GM21528 (cell line): Measurements from ENCODE around the gene TMEM184C.

Experiments used
- ATAC-seq: cut with Tn5 transposase; IDR thresholded peaks from one replicate; pipeline ENCODE4 v1.9.1; 2021; ENCODE audit warnings: mild to moderate bottlenecking, moderate library complexity; ENCODE audit not compliant: unreplicated experiment, low FRiP score

TMEM184C gene

DNA sequence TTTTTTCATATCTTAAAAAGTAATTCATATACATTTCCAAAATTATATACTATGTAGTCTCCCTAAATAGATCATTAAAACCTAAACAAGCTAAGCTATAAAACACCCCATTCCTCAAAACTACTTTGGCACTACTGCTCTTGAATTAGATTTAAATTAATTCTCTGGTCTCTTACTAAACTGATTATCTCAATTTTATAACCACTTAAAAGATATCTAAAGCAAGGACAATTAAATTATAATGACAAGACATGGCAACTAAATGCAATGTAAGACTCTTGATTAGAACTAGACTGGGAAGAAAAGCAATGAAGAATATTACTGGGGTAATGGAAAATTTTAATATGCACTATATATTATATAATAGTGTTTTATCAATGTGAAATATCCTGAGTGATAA is 27.9 kb downstream of the TMEM184C start:
- no peak for ATAC-seq

DNA sequence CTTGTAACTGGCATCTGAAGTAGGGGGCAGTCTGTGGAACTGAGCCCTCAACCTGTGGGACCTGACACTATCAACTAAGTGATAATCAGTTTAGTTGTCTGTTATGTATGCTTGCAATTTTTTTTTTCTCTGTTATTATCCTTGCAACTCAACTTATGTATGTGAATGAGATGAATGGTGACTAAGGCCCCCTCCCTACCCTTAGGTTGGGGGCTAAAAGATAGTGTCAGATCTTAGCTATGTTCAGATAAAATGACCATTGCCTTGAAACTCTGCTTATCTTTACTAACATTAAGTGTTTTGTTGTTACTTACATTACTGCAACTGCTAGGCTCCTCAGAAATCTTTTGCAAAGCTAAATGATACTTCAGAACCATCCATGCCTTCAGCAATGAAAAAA is 31.5 kb downstream of the TMEM184C start:
- ATAC-seq = no peak

DNA sequence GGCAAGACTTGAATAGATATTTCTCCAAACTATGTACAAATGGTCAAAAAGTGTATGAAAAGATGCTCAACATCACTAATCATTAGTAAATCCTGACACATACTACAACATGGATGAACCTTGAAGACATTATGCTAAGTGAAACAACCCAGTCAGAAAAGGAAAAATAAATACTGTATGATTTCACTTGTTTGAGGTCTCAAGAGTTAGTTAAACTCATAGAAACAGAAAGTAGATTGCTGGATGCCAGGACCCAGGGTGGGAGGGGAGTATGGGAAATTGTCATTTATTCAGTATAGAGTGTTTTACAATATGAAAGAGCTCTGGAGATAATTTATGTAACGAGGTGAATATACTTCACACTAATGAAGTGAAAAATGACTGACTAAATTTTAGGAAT is 34.4 kb downstream of the TMEM184C start:
- ATAC-seq = no peak

DNA sequence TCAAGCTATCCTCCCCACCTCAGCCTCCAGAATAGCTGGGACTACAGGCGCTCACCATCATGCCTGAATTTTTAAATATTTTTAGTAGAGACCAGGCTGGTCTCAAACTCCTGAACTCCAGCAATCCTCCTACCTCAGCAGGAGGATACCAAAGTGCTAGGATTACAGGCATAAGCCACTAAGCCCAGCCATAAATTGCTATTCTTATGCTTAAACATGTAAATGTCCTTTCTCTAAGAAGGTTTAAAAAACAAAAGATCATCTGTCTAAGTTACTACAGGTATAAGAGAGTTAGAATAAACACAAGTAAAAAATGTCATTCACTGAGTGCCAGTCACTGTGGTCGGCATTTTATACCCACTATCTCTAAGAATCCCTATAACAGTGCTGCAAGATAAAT is 38.4 kb downstream of the TMEM184C start:
- ATAC-seq = no peak

DNA sequence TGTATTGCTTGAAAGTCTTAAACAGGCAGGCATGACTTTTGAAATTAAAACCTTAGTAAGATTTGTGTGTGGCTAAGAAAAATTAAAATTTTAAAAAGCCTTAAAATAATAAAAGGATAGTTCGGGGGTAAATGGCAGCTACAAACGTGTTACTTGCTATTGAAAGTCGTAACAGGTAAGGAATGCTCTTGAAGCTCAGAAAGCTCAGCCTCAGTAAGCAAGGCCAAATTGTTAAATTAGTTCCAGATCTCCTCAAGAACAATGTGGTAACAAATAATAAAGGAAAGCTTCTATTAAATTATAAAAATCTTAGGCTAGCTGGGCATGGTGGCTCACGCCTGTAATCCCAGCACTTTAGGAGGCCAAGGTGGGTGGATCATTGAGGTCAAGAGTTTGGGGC is 41.3 kb downstream of the TMEM184C start:
- no peak for ATAC-seq

DNA sequence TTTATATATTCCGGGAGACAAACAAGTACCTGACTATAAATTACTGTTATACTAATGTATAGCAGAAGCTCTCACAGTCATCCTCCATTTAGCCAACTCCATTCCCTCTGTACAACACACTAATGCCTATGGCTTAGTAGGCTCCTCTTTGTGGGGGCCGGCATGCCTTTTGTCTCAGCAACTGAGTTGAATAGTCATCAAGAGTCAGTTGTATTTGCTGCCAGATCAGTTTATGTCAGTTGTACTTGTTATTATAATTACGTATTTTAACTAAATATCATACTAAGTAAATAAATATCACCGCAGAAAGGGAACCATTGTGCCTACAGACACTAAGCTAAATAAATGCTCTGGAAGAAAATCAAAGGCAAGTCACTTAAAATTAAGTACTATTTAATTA is 56.9 kb downstream of the TMEM184C start:
- ATAC-seq = no peak

DNA sequence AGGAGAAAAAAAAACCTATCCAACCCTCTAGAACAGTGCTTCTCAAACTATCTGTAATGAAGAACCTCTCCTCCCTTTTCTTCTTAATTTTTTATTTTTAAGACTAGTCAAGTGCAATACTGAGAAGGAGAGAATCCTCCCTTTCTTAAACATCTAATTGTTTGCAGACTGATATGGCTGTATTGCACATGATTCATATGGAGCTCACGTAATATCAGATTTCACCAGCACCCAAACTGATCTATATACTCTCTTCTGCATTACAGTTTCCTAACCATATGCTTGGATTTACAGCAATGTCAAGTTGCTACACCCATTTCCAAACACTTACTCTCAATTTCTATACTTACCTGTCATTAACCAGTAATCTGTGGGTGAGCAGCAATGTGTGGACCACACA is 57.3 kb downstream of the TMEM184C start:
- no peak for ATAC-seq

DNA sequence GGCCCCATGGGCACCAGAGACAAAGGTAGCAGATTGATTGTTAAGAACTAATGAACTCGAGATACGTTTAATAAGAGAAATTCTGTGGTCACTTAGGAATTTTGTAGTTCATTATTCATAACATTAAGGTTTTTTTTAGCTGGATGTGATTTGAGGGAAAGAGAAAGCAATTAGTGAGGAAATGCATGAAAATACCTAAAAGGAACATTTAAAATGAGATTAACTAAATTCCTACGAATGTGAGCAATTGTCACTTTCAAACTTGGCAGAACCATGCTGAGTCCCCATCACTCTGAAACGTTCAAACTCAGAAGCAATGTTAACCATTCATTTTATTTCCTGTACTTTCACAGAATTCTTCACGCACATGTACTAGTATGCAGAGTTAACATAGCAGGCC is 60.9 kb downstream of the TMEM184C start:
- ATAC-seq = no peak

DNA sequence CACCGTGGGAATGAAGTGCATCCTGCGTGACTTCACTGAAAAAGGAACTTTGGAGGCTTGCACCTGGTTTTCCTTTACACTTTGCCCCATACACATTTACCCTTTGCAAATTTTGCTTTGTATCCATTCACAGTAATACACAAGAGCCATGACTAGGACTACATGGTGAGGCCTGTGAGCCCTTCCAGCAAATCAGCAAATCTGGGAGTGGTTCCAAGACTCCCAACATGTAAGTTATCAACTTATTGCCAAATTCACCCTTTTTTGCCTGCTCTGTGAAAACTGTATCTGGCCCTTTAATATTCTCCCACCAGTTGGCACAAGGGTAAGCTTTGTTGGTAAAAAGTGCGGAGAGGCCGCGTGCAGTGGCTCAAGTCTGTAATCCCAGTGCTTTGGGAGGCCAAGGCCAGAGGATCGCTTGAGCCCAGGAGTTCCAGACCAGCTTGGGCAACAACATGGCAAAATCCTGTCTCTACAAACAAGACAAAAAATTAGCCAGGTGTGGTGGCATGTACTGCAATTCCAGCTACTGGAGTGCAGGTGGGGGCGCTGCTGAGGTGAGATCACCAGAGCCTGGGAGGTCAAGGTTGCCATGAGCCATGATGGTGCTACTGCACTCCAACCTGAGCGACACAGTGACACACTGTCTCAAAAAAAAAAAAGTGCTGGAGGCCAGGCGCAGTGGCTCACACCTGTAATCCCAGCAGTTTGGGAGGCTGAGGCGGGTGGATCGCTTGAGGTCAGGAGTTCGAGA is 61.8 kb downstream of the TMEM184C start:
- no peak for ATAC-seq

DNA sequence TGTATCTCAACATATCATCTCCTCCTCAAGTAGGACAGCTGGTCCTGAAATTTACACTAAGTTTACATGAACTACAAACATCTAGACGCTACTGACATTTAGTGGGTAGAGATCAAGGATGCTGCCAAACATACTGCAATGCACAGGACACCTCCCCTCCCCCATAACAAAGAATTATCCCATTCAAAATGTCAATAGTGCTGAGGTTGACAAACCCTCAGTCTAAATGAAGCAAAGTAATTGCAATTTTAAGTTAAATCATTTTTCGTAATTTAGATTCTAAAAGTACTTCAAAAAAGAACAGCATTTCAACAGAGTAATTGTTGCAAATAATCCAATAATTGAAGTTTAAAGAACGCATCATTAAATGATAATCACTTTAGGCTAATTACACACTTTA is 65.6 kb downstream of the TMEM184C start:
- ATAC-seq = no peak

DNA sequence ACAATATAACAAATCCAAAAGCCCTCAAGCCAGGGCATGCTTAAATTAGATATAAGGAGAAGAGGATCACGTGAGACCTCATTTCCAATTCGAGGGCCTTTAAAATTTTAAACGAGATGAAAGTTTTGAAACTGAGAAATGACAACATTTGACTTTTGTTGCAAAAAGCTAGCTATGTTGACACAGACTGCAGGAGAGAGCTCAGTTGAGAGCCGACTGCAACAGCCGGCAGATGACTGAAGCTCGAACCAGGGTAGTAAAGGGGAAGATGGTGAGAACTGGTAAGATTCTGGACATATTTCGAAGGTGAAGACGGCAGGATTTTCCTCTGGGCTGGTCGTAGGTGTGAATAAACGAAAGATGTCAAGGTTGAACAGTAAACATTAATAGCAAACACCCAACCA is 66.0 kb downstream of the TMEM184C start:
- ATAC-seq = peak; percentile 14

DNA sequence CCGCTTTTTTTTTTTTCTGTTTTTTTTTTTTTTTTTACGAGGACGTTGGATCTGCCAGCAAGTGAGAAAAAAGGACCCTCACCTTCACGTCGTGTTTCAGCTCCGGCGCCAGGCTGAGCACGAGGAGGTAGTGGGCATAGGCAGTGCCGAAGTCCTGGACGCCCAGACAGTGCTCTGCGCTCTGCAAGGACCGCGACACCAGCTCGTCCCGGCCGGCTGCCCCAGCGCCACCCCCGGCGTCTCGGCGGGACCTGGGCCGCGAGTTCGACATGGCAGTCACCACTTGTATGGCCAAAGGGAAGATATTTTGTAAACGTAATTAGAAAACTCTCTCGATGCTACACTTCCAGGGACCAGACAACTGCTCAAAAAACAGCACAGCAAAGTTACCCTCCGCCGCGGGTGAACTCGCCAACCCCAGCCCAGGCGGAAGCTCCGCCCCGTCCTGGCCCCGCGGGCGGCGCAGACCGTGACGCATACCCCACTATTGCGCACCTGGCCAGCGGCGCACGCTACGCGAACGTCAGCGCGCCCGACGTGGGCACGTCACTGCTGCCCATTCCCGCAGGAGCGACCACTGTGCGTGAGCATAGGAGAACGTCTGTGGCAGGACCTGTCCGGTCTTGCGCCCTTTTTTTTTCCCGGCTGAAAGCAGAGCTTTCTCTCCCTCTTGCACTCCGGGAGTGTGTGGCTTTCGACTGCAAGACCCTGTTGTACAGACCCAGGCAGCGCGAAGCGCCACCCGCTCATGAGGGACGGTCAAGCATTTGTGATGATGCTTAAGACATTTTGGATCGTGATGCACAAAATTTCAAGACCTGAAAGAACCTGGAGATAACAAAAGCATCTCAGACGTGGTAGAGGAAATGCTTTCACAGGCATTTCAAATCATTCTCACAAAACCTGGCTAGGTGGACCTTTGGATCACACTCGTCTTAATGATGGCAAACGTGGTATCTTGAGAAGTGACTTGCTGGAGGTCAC is 66.8 kb downstream of the TMEM184C start, which contains the start of gene PRMT9:
TSS of gene PRMT9 (minus strand) at position 447 of the 984 bp plus-strand sequence. CDS start at position 271, 176 bp downstream.
- ATAC-seq = peak; percentile 100

DNA sequence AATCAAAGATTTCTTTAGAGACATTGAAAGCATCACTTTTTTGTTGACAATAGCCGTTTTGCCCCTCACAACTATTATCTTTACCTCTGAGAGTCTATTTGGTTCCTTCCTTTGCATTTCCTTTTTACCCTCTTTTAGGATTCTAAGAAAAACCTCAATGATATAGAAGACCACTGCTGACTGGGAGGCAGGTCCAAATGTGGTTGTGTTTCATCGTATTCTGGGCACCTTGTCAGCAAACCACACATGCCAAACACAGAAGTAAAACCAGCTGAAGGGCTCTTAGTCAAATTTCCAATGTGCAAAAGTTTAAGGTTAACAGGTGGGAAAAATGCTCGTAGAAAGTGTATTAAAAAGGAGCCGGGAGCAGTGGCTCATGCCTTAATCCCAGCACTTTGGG is 71.9 kb downstream of the TMEM184C start:
- ATAC-seq = no peak

DNA sequence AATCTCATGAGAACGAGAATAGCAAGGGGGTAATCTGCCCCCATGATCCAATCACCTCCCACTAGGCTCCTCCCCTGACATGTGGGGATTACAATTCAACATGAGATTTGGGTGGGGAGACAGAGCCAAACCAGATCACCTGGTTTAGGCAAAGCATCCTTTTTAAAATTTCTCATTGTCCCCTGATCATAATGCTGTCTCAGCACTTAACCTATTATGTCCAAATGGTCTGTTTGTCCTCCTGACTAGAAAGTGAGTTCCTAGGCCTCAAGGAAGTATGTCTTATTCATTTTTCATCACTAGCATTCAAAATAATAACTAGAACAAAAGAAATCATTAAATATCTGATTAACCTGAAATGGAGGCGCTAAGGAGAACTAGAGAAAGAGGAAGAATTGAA is 74.6 kb downstream of the TMEM184C start:
- no peak for ATAC-seq

DNA sequence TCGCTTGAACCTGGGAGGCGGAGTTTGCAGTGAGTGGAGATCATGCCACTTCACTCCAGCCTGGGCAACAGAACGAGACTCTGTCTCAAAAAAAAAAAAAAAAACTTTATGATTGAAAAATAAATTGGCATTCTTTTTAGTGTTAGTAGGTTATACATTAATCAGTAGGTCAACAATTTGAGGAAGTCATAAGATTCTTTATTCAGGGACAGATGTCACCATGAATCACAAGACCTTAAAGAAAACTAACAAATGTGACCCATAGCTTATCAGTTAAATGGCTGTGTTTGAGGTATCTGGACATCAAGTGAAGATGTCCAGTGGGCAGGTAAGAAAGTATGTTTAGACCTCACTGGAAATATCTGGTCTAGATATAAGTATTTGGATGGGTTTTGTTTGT is 76.0 kb downstream of the TMEM184C start:
- no peak for ATAC-seq

DNA sequence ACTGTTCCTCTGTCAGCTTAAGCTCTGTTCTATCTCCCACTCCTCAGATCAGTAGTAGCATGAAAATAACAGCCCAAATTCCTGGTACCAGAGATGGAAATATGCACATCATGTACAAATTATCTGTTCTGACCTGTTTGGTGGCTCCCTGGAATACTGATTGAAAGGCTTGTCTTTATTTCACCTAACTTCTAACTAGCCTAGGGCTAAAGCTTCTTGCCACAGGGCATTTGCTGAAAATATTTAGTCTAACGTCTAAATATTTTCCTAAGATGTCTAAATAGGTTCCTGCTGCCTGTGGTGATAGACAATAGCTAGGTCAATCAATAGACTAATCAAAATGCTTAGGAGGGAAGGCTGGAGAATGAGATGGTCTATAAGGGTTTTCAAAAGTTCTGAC is 79.7 kb downstream of the TMEM184C start:
- no peak for ATAC-seq

DNA sequence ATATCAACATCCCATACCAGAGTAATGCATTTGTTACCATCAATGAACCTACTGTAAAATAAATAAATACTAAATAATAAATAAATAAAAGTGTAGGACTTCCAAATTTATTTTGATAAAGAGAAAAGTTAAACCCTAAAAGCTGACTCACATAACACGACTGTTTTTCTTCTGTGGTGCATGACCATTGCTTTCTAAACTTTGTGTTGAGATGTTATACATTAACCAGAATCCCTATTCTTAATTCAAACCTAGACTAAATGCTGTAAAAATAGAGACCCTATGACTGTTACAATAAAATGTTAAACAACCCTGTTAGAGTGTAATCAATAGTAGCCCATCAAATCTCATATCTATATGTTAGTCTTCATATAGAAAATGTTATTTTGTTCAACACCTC is 87.6 kb downstream of the TMEM184C start:
- no peak for ATAC-seq

DNA sequence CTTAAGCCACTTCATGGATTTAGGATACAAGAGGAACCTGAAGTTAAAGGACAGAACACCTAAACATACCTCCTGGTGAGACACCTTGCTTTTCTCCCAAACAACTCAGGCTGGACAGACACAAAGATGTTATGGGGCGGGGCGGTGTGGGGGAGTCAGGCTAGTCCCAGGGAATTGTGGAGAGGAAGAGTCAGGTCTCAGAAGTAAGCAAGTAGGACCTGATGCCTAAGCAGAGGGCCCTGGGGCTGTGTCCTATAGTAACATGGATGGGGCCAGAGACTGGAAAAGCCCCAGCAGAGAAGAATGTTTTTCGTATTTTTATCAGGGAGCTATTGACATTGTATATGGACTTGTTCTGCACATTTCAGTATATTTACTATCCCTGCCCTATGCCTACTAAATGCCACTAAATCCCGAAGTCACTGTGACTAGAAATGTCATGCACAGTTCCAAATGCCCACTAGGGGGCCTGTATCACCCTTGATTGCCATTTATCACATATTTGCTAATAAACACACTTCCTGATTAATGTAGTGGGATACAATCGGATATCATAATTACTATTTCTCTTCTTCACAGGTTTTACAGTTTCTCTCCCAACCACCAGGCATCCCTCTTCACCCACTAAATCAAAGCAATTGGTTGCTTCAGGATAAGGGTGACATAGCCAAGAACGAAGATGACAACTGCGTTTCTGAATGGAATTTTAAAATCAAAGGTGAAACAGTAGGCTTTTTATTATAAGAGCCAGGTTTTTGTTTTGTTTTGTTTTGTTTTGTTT is 90.9 kb downstream of the TMEM184C start:
- ATAC-seq = no peak

DNA sequence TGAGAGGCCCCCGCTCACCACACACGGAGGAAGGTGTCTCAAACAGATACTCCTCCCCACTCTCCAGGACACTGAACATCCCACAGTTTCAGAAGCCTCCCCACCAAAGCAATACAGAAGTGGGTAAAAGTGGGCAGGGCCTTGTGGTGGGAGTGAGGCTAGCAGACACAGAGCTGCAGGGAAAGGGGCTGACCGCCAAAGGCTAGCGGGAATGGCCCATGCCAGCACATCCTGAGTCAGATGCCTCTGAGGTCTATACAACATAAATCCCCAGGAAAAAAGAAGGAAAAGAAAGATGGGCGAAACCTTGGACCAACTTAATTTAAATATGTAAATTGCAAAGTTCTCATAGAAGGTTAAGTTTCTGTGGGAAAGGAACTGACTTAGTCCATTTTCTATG is 92.8 kb downstream of the TMEM184C start:
- no peak for ATAC-seq

DNA sequence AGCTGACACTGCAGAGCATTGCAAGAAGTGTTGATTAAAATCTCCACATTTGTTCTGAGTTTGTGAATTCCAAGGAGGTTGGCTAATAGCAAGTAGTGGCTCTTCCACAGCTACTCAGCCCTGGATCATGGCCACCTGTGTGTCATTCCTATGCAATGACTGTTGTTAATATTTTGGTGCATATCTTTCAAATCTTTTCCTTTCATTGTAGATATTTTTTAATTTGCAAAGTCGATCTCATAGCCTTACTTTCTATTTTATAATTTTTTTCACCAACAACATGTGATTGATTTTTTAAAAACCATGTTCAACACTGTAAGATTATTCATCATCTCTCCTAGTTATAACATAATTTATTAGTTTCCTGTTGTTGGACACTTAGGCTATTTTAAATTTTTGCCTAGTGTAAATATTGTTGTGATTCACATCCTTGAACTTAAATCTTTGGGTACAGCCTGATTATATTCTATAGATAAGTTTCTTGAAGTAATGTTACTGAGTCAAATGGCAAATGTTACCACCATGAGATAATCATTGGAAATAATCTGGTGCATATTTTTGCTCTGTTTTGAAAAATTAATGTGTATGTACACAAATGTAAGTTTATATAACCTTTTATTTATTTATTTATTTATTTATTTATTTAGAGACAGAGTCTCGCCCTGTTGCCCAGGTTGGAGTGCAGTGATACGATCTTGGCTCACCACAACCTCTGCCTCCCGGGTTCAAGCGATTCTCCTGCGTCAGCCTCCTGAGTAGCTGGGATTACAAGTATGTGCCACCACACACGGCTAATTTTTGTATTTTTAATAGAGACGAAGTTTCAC is 97.6 kb downstream of the TMEM184C start:
- no peak for ATAC-seq
